ENCODE measurements around the gene C16orf74. TPM values are rescaled to one million over a fixed set of nuclear protein-coding genes. Genes with fewer than 3 reads are reported as not detected.

C16orf74 gene
- total and polyA plus RNA-seq, 2 of the 8 experiments (the other 6 are each of a cell fraction or from before 2014, with no cell fraction given) = 7.3 to 9.3 TPM

- peaks cover 0 to 13% of the 10 kb centered on the region in 2 experiments; a peak in 1 of 4 replicates for H3K79me2 ChIP-seq (ENCODE audit: control insufficient read depth in 1 of 2, insufficient read depth in 2 of 2, low read length in 2 of 2)
- H4K20me1 ChIP-seq (replicated peaks in 1 of 2; ENCODE audit: control insufficient read depth in 1 of 2, insufficient read depth in 2 of 2, low read length in 2 of 2) = peaks cover 10 to 11% of the 10 kb centered on the region in 2 experiments
- H2BK5ac ChIP-seq (ENCODE audit: low read depth, low read length) = no peak overlapping the region
- H2BK120ac ChIP-seq (replicated peaks; ENCODE audit: low read depth, low read length) = no peak overlapping the region
- ChIA-PET CTCF (ENCODE audit: partially characterized antibody) (interaction anchor here (0.7 to 1.2 kb wide), 4 partner anchors 14 to 45 kb away, joined by 3 read pairs; no protein-coding TSS in a partner anchor), POLR2A (ENCODE audit: partially characterized antibody) (no interaction called here)
- H3K9ac ChIP-seq (replicated peaks in 1 of 4; ENCODE audit: extremely low read depth in 1 of 4, low read depth in 3 of 4, low read length in 3 of 4) = no peak overlapping the region
- no peak overlapping the region for H3K27ac ChIP-seq (ENCODE audit: low read depth, low read length)
- H2BK12ac ChIP-seq (ENCODE audit: low read depth, low read length) = no peak overlapping the region
- H3K9me3 ChIP-seq (ENCODE audit: insufficient read depth in 2 of 2, low read depth in 1 of 2, low read length in 1 of 2) = no peaks in the 10 kb centered on the region
- H4K91ac ChIP-seq (replicated peaks; ENCODE audit: insufficient read length, low read length) = no peak overlapping the region
- WGBS, 2 experiments (ENCODE audit: extremely low coverage in 1 of 2, insufficient coverage in 1 of 2, insufficient read length in 1 of 2, insufficient replicate concordance in 2 of 2, low coverage in 1 of 2, low lambda C conversion rate in 2 of 2, missing lambda C conversion rate in 1 of 2) = 89% methylated on average over 6 of the region's 6 CpGs; no CpG with 5 or more reads in 1 of the 2 experiments
- H3K4me3 ChIP-seq (ENCODE audit: extremely low read depth in 1 of 4, insufficient read depth in 2 of 4, low read depth in 3 of 4, low read length in 4 of 4) = no peak overlapping the region
- no peak overlapping the region for H2BK15ac ChIP-seq (ENCODE audit: low read length)
- no peak overlapping the region for H2AFZ ChIP-seq (ENCODE audit: low read length)
- H3K27me3 ChIP-seq (replicated peaks in 1 of 4; ENCODE audit: control insufficient read depth in 3 of 4, extremely low read depth in 1 of 4, insufficient read depth in 3 of 4, low read length in 3 of 4) = no peaks in the 10 kb centered on the region
- DNase-seq (ENCODE audit: low read depth in 1 of 2, low spot score in 2 of 2) (no peak), FAIRE-seq (no peak)
- no peak overlapping the region for H3K4me2 ChIP-seq (ENCODE audit: insufficient read depth in 1 of 2, low read depth in 2 of 2, low read length in 2 of 2)
- H3K4me1 ChIP-seq (replicated peaks in 1 of 4; ENCODE audit: control insufficient read depth in 3 of 4, insufficient read depth in 4 of 4, low read length in 3 of 4) = no peaks in the 10 kb centered on the region
- H3K23me2 ChIP-seq (ENCODE audit: low read depth, low read length) = no peaks in the 10 kb centered on the region
- H2BK20ac ChIP-seq (ENCODE audit: low read length) = no peak overlapping the region
- H3K56ac ChIP-seq (replicated peaks; ENCODE audit: insufficient read length, low read depth, low read length) = no peak overlapping the region
- no peak overlapping the region for H3K4ac ChIP-seq (replicated peaks; ENCODE audit: insufficient read length, low read depth, low read length)
- H4K5ac ChIP-seq (ENCODE audit: insufficient read length, low read depth, low read length) = no peak overlapping the region
- no peak overlapping the region for H3K18ac ChIP-seq (ENCODE audit: extremely low read depth, low read length)
- no peak overlapping the region for H3K23ac ChIP-seq (ENCODE audit: insufficient read length)
- H3K36me3 ChIP-seq (ENCODE audit: control insufficient read depth in 2 of 4, insufficient read depth in 4 of 4, low read length in 3 of 4) = peaks cover 17 to 49% (median 33%) of the 10 kb centered on the region in 4 experiments
- H4K8ac ChIP-seq (ENCODE audit: extremely low read depth, insufficient read depth, low read length) = no peak overlapping the region
- H2AK5ac ChIP-seq (ENCODE audit: low read depth, low read length) = no peak overlapping the region
- H3K14ac ChIP-seq (ENCODE audit: insufficient read length) = no peak overlapping the region
- H3K79me1 ChIP-seq (ENCODE audit: low read depth, low read length) = peaks cover 9% of the 10 kb centered on the region
- TF ChIP-seq USF2 (IDR thresholded peaks at IDR 0.05; ENCODE audit: low read length) (no peak), ATF2 (IDR thresholded peaks at IDR 0.05; ENCODE audit: low read length) (no peak), CBX8 (IDR thresholded peaks at IDR 0.05; ENCODE audit: borderline replicate concordance, low read depth, low read length) (no peak), JUN (IDR thresholded peaks at IDR 0.05; ENCODE audit: low read depth, low read length) (no peak), KDM1A (IDR thresholded peaks at IDR 0.05; ENCODE audit: borderline replicate concordance, low read length) (no peak), ATF3 (IDR thresholded peaks at IDR 0.05; ENCODE audit: insufficient read depth, low read depth, low read length) (no peak), CEBPB (IDR thresholded peaks at IDR 0.05; ENCODE audit: low read depth, low read length) (no peak), HDAC6 (IDR thresholded peaks at IDR 0.05; ENCODE audit: low read depth, low read length) (no peak), YY1 (IDR thresholded peaks at IDR 0.05; ENCODE audit: low read depth, low read length) (no peak), CBX5 (IDR thresholded peaks at IDR 0.05; ENCODE audit: low read depth, low read length) (no peak), RBBP5 (IDR thresholded peaks at IDR 0.05; ENCODE audit: borderline replicate concordance, low read depth, low read length) (no peak)
Measured at GRCh38 chr16:85782451-85782850, 31.6 kb upstream of the C16orf74 start.
